Brain microvascular endothelial cell (primary cell): Measurements from ENCODE around the gene C4orf46.
"Not testable (repeated sequence)": the region's sequence is repeated elsewhere in the genome, so short reads cannot be mapped to it uniquely, and the experiment has no call there.

Experiments used
- DNase-seq: peaks from one replicate; pipeline ENCODE4 v3.0.0-alpha.2; 2020
- H3K27ac ChIP-seq: fragments of 250-450 bp; sonication (Bioruptor Pico); 2 replicates; pipeline ENCODE4 v1.5.1; 2020; ENCODE audit warnings: mild to moderate bottlenecking, moderate library complexity
- H3K27me3 ChIP-seq: fragments of 250-450 bp; sonication (Bioruptor Pico); replicated peaks from 2 replicates; pipeline ENCODE4 v1.5.1; 2020; ENCODE audit warnings: mild to moderate bottlenecking
- H3K36me3 ChIP-seq: fragments of 250-450 bp; sonication (Bioruptor Pico); replicated peaks from 2 replicates; pipeline ENCODE4 v1.5.1; 2020; ENCODE audit warnings: mild to moderate bottlenecking
- H3K4me3 ChIP-seq: 2 replicates; pipeline ENCODE4 v1.5.1; 2011; ENCODE audit warnings: low read depth, mild to moderate bottlenecking, control low read depth, low read length, moderate library complexity
- in situ Hi-C: cut with HindIII; loops from 2 replicates; pipeline ENCODE4 v1.10.0; 2017; ENCODE audit warnings: low sequenced_read_pairs, low pct_ligation_motif_present
- TF ChIP-seq, protein P1 (sequence below): IDR thresholded peaks from 2 replicates; pipeline ENCODE4 v1.5.1; 2011; ENCODE audit warnings: low read depth, mild to moderate bottlenecking, moderate library complexity, low read length, control low read depth, inconsistent platforms; ENCODE audit errors: missing control alignments

Gene C4orf46

DNA sequence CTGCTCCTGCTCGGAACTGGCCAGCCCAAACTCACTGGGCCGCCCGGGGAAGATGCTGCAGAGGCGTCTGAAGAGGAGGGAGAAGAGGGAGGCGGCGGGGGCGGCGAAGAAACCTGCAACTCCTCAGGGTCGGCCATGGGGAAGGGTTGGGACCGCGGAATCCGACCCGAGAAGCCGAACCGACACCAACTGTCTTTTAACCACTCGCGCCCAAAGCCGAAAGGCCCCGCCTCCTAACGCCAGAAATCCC lies at the start of gene C4orf46:
Gene C4orf46, minus strand, starts transcription at position 223 of the 250 bp plus-strand sequence. Its CDS starts 86 bp downstream, at position 137.
- DNase-seq: no peak
- no peaks in the 10 kb centered on the region for H3K36me3 ChIP-seq
- in situ Hi-C loops: no loop called here
- TF ChIP-seq, protein P1, sequence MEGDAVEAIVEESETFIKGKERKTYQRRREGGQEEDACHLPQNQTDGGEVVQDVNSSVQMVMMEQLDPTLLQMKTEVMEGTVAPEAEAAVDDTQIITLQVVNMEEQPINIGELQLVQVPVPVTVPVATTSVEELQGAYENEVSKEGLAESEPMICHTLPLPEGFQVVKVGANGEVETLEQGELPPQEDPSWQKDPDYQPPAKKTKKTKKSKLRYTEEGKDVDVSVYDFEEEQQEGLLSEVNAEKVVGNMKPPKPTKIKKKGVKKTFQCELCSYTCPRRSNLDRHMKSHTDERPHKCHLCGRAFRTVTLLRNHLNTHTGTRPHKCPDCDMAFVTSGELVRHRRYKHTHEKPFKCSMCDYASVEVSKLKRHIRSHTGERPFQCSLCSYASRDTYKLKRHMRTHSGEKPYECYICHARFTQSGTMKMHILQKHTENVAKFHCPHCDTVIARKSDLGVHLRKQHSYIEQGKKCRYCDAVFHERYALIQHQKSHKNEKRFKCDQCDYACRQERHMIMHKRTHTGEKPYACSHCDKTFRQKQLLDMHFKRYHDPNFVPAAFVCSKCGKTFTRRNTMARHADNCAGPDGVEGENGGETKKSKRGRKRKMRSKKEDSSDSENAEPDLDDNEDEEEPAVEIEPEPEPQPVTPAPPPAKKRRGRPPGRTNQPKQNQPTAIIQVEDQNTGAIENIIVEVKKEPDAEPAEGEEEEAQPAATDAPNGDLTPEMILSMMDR: no peak
- peak within 1 kb of the TSS; percentile 91 for H3K4me3 ChIP-seq
- H3K27ac ChIP-seq: peak within 1 kb of the TSS; percentile 83
- no peaks in the 10 kb centered on the region for H3K27me3 ChIP-seq

DNA sequence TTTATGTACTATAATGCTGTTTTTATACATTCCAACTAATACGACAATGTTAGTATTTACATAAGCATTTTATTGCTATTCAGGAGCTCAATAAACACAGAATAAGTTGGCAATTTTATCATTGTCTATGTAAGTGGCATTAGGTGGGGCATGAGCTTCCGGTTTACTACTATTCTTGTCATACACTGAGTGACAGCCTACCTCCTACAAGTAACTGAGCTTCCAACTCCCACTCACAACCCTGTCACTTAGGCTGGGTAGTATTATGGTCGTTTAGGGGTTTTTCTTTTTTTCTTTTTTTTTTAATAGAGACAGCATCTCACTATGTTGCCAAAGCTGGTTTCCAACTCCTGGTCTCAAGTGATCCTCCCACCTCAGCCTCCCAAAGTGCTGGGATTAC lies 44.1 kb upstream of the C4orf46 start:
- Histone ChIP-seq H3K36me3 (peaks cover 48% of the 10 kb centered on the region), H3K4me3 (no peak overlapping the region), H3K27ac (no peak overlapping the region), H3K27me3 (no peaks in the 10 kb centered on the region)
- TF ChIP-seq, protein P1: no peak
- in situ Hi-C loops: no loop called here
- DNase-seq: no peak

GRCh38 chr4:158714937-158715336 lies 43.2 kb upstream of the C4orf46 start:
- in situ Hi-C loops: no loop called here
- peaks cover 52% of the 10 kb centered on the region for H3K36me3 ChIP-seq

GRCh38 chr4:158712622-158713021 lies 40.9 kb upstream of the C4orf46 start:
- DNase-seq, H3K4me3 ChIP-seq, H3K27me3 ChIP-seq, H3K27ac ChIP-seq, in situ Hi-C loops: not testable (repeated sequence)
- H3K36me3 ChIP-seq: peaks cover 47% of the 10 kb centered on the region

More at GRCh38 chr4:158714937-158715336, 43.2 kb upstream of the C4orf46 start:
- Histone ChIP-seq H3K27me3 (no peaks in the 10 kb centered on the region), H3K27ac (no peak overlapping the region), H3K4me3 (no peak overlapping the region)
- TF ChIP-seq, protein P1: no peak
- DNase-seq: no peak

DNA sequence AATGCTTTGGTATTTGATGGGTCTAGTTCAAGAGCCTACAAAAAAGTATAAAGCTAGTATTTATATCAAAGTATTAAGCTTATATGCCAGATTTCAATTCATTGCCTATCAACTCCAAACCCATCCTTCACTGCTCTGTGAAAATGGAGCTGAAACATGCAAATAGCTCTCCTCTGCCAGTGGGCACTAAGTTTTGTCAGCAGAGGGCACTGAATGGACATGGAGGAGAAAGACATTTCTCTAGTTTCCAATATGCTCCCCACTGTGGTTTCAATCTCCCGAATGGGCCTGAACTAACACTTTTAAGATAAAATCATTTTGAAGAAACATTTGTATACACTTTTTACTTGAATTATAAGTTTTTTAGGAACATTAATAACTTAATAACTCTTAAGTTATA lies 39.1 kb upstream of the C4orf46 start:
- peaks cover 37% of the 10 kb centered on the region for H3K36me3 ChIP-seq

GRCh38 chr4:158704274-158704673 lies 32.6 kb upstream of the C4orf46 start:
- TF ChIP-seq, protein P1: no peak
- Histone ChIP-seq H3K27me3 (no peaks in the 10 kb centered on the region), H3K27ac (no peak overlapping the region), H3K4me3 (no peak overlapping the region), H3K36me3 (peaks cover 7% of the 10 kb centered on the region)
- DNase-seq: no peak
- in situ Hi-C loops: no loop called here

More for the DNA sequence above, 39.1 kb upstream of the C4orf46 start:
- no peaks in the 10 kb centered on the region for H3K27me3 ChIP-seq
- H3K4me3 ChIP-seq: no peak overlapping the region
- TF ChIP-seq, protein P1: peak; percentile 42
- DNase-seq: no peak
- H3K27ac ChIP-seq: no peak overlapping the region
- in situ Hi-C loops: no loop called here
